MM.1S (cell line): Measurements from ENCODE around the gene LUZP1.

Experiments used
- DNase-seq: peaks from one replicate; pipeline ENCODE4 v3.0.0-alpha.2; 2015
- H2AFZ ChIP-seq: fragments of 300-600 bp; sonication (generic); 2 replicates; pipeline ENCODE4 v1.6.0; 2016; ENCODE audit warnings: antibody characterized with exemption, low read length
- H3F3A ChIP-seq: fragments of 300-600 bp; sonication (generic); 2 replicates; pipeline ENCODE4 v1.6.1; 2016; ENCODE audit warnings: mild to moderate bottlenecking, antibody characterized with exemption, low read length, moderate library complexity, mixed read lengths; ENCODE audit not compliant: insufficient read depth
- H3K27ac ChIP-seq: fragments of 300-600 bp; sonication (generic); 2 replicates; pipeline ENCODE4 v1.5.1; 2016; ENCODE audit warnings: mild to moderate bottlenecking, low read length
- H3K27me3 ChIP-seq: fragments of 300-600 bp; sonication (generic); replicated peaks from 2 replicates; pipeline ENCODE4 v1.6.0; 2016; ENCODE audit warnings: low read length; ENCODE audit not compliant: insufficient read depth
- H3K36me3 ChIP-seq: fragments of 300-600 bp; sonication (generic); replicated peaks from 2 replicates; pipeline ENCODE4 v1.6.1; 2016; ENCODE audit warnings: mild to moderate bottlenecking, low read length, mixed read lengths; ENCODE audit not compliant: insufficient read depth
- H3K4me1 ChIP-seq: fragments of 300-600 bp; sonication (generic); 2 replicates; pipeline ENCODE4 v1.6.1; 2016; ENCODE audit warnings: low read length, mixed read lengths
- H3K4me2 ChIP-seq: fragments of 300-600 bp; sonication (generic); 2 replicates; pipeline ENCODE4 v1.6.0; 2016; ENCODE audit warnings: low read depth, low read length
- H3K4me3 ChIP-seq: fragments of 300-600 bp; sonication (generic); 2 replicates; pipeline ENCODE4 v1.5.1; 2016; ENCODE audit warnings: low read length, mixed read lengths
- H3K79me2 ChIP-seq: fragments of 300-600 bp; sonication (generic); 2 replicates; pipeline ENCODE4 v1.6.1; 2016; ENCODE audit warnings: mixed run types, low read length, mixed read lengths
- H3K9ac ChIP-seq: fragments of 300-600 bp; sonication (generic); 2 replicates; pipeline ENCODE4 v1.6.1; 2016; ENCODE audit warnings: low read length, mixed read lengths
- H3K9me2 ChIP-seq: fragments of 300-600 bp; sonication (generic); replicated peaks from 2 replicates; pipeline ENCODE4 v1.6.1; 2016; ENCODE audit warnings: mild to moderate bottlenecking, low read length, mixed read lengths; ENCODE audit not compliant: insufficient read depth
- H3K9me3 ChIP-seq: fragments of 300-600 bp; sonication (generic); replicated peaks from 2 replicates; pipeline ENCODE4 v1.6.1; 2016; ENCODE audit warnings: mild to moderate bottlenecking, low read length, mixed read lengths; ENCODE audit not compliant: insufficient read depth
- H4K20me1 ChIP-seq: fragments of 300-600 bp; sonication (generic); 2 replicates; pipeline ENCODE4 v1.6.1; 2016; ENCODE audit warnings: mild to moderate bottlenecking, low read length, moderate library complexity, mixed read lengths; ENCODE audit not compliant: insufficient read depth
- CTCF ChIP-seq: fragments of 300-600 bp; sonication (generic); IDR thresholded peaks from 2 replicates; pipeline ENCODE4 v1.5.1; 2016; ENCODE audit warnings: antibody characterized with exemption, low read length, mixed read lengths
- EZH2 ChIP-seq: fragments of 300-600 bp; sonication (generic); optimal IDR thresholded peaks from 2 replicates; pipeline ENCODE3; 2017; ENCODE audit warnings: low read depth, mild to moderate bottlenecking, antibody characterized with exemption, low read length, mixed read lengths
- EZH2phosphoT487 ChIP-seq: fragments of 300-600 bp; sonication (generic); IDR thresholded peaks from 2 replicates; pipeline ENCODE4 v1.6.1; 2018; ENCODE audit warnings: antibody characterized with exemption, low read length

Gene LUZP1

GRCh38 chr1:23044035-23044434 lies 124.6 kb downstream of the LUZP1 start:
- Histone ChIP-seq H3K4me2 (no peak overlapping the region), H3K27me3 (no peaks in the 10 kb centered on the region), H3K9me2 (no peaks in the 10 kb centered on the region), H4K20me1 (no peaks in the 10 kb centered on the region), H3F3A (no peaks in the 10 kb centered on the region), H3K27ac (no peak overlapping the region), H3K4me1 (no peaks in the 10 kb centered on the region), H3K4me3 (no peak overlapping the region), H3K9ac (no peak overlapping the region), H3K9me3 (no peaks in the 10 kb centered on the region), H2AFZ (no peak overlapping the region), H3K79me2 (no peaks in the 10 kb centered on the region), H3K36me3 (no peaks in the 10 kb centered on the region)
- no peak for DNase-seq
- no peak for TF ChIP-seq CTCF
- no peak for TF ChIP-seq EZH2
- TF ChIP-seq EZH2phosphoT487: no peak

GRCh38 chr1:23040509-23040908 lies 128.1 kb downstream of the LUZP1 start:
- H3K79me2 ChIP-seq: 0 out of 2 replicates have a peak, but pooled peaks cover 4% of the 10 kb centered on the region
- H3K27ac ChIP-seq: no peak overlapping the region
- no peaks in the 10 kb centered on the region for H3K4me1 ChIP-seq
- DNase-seq: no peak
- no peaks in the 10 kb centered on the region for H3K9me3 ChIP-seq
- H2AFZ ChIP-seq: no peak overlapping the region
- H4K20me1 ChIP-seq: no peaks in the 10 kb centered on the region
- H3K27me3 ChIP-seq: no peaks in the 10 kb centered on the region
- H3K4me2 ChIP-seq: no peak overlapping the region
- no peaks in the 10 kb centered on the region for H3F3A ChIP-seq
- no peaks in the 10 kb centered on the region for H3K9me2 ChIP-seq
- H3K36me3 ChIP-seq: no peaks in the 10 kb centered on the region
- H3K4me3 ChIP-seq: no peak overlapping the region
- no peak overlapping the region for H3K9ac ChIP-seq
- TF ChIP-seq EZH2 (no peak), EZH2phosphoT487 (no peak), CTCF (no peak)

- Histone ChIP-seq H3K27me3 (no peaks in the 10 kb centered on the region), H3K9me2 (no peaks in the 10 kb centered on the region), H2AFZ (no peak overlapping the region), H3K4me3 (no peak overlapping the region), H3K36me3 (no peaks in the 10 kb centered on the region), H3F3A (no peaks in the 10 kb centered on the region), H4K20me1 (no peaks in the 10 kb centered on the region), H3K27ac (no peak overlapping the region), H3K79me2 (0 out of 2 replicates have a peak, but pooled peaks cover 9% of the 10 kb centered on the region), H3K4me1 (no peaks in the 10 kb centered on the region), H3K9ac (no peak overlapping the region), H3K9me3 (no peaks in the 10 kb centered on the region), H3K4me2 (no peak overlapping the region)
- no peak for TF ChIP-seq CTCF
- DNase-seq: no peak
Observed at GRCh38 chr1:23039308-23039826, 129.3 kb downstream of the LUZP1 start.
